Measurements from ENCODE around the gene BTBD9.

Gene BTBD9

DNA sequence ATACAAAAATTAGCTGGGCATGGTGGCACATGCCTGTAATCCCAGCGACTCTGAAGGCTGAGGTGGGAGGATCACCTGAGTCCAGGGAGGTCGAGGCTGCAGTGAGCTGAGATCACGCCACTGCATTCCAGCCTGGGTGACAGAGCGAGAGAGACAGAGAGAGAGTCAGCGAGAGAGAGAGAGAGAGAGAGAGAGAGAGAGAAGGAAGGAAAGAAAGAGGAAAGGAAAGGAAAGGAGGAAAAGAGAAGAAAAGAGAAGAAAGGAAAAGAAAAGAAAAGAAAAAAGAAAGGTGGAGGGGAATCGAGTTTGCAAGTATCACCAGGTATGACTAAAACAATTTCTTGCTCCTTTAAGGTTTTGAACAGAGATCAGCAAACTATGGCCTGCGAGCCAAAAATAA is 152.3 kb downstream of the BTBD9 start:
- whole genome bisulfite sequencing (ENCODE audit: insufficient coverage, insufficient read length), result 100% methylated on average over 1 of the region's 7 CpGs
- Histone ChIP-seq H3K36me3 (ENCODE audit: control insufficient read depth, insufficient read depth, low read length) (no peaks in the 10 kb centered on the region), H3K4me3 (ENCODE audit: low read length) (no peak overlapping the region), H3K9me3 (ENCODE audit: control insufficient read depth, insufficient read depth, low read length) (no peaks in the 10 kb centered on the region), H3K27me3 (ENCODE audit: control insufficient read depth, insufficient read depth, low read length) (no peaks in the 10 kb centered on the region), H3K4me1 (ENCODE audit: control insufficient read depth, insufficient read depth, low read length) (no peaks in the 10 kb centered on the region), H3K27ac (ENCODE audit: low read length) (no peak overlapping the region)
- no peak for DNase-seq (ENCODE audit: low read depth, low spot score)

DNA sequence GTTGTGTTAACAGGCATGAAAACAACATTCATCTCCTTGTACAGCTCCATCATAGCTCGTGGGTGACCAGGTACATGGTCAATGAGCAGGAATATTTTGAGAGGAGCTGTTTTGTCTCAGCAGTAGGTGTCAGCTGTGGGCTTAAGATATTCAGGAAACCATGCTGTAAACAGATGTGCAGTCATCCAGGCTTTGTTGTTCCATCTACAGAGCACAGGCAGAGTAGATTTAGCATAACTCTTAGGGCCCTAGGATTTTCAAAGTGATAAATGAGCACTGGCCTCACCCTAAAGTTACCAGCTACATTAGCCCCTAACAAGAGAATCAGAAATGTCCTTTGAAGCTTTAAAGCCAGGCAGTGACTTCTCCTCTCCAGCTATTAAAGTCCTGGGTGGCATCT is 154.2 kb downstream of the BTBD9 start:
- no peak for DNase-seq (ENCODE audit: low read depth, low spot score)
- Histone ChIP-seq H3K27me3 (ENCODE audit: control insufficient read depth, insufficient read depth, low read length) (no peaks in the 10 kb centered on the region), H3K36me3 (ENCODE audit: control insufficient read depth, insufficient read depth, low read length) (no peaks in the 10 kb centered on the region), H3K4me3 (ENCODE audit: low read length) (no peak overlapping the region), H3K9me3 (ENCODE audit: control insufficient read depth, insufficient read depth, low read length) (no peaks in the 10 kb centered on the region), H3K27ac (ENCODE audit: low read length) (no peak overlapping the region), H3K4me1 (ENCODE audit: control insufficient read depth, insufficient read depth, low read length) (no peaks in the 10 kb centered on the region)
- WGBS (ENCODE audit: insufficient coverage, insufficient read length), result no CpG with 5 or more reads among the region's 1 CpG

DNA sequence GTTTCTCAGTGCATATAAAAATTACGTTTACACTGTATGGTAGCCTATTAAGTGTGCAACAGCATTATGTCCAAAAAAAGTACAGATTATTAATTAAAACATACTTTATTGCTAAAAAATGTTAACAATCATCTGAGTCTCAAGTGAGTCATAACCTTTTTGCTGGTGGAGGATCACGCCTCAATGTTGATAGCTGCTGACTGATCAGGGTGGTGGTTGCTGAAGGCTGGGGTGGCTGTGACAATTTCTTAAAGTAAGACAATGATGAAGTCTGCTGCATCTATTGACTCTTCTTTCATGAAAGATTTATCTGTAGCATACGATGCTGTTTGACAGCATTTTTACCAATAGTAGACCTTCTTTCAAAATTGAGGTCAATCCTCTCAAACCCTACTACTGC is 155.1 kb downstream of the BTBD9 start:
- no peaks in the 10 kb centered on the region for H3K4me1 ChIP-seq (ENCODE audit: control insufficient read depth, insufficient read depth, low read length)
- no peaks in the 10 kb centered on the region for H3K9me3 ChIP-seq (ENCODE audit: control insufficient read depth, insufficient read depth, low read length)
- no peaks in the 10 kb centered on the region for H3K27me3 ChIP-seq (ENCODE audit: control insufficient read depth, insufficient read depth, low read length)
- H3K36me3 ChIP-seq (ENCODE audit: control insufficient read depth, insufficient read depth, low read length), result no peaks in the 10 kb centered on the region
- H3K4me3 ChIP-seq (ENCODE audit: low read length), result no peak overlapping the region
- no CpG with 5 or more reads among the region's 3 CpGs for WGBS (ENCODE audit: insufficient coverage, insufficient read length)
- no peak for DNase-seq (ENCODE audit: low read depth, low spot score)
- no peak overlapping the region for H3K27ac ChIP-seq (ENCODE audit: low read length)

DNA sequence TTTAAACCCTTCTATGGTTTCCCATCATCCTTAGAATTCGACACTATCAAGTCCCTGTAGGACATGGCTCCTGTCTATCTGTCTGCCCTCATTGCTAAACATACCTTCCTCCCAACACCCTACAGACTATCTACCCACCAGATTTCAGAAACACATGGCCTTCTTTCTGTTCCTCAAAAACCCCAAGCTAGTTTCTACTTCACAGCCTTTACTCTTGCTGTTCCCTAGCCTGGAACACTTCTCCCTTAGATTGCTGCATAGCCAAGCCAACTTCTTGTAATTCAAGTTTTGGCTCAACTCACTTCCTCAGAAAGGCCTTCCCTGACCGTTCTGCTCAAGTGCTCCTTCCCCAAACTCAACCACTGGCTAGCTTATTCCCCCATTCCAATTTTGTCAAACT is 156.2 kb downstream of the BTBD9 start:
- Histone ChIP-seq H3K27ac (ENCODE audit: low read length) (no peak overlapping the region), H3K4me1 (ENCODE audit: control insufficient read depth, insufficient read depth, low read length) (no peaks in the 10 kb centered on the region), H3K36me3 (ENCODE audit: control insufficient read depth, insufficient read depth, low read length) (no peaks in the 10 kb centered on the region), H3K9me3 (ENCODE audit: control insufficient read depth, insufficient read depth, low read length) (no peaks in the 10 kb centered on the region), H3K27me3 (ENCODE audit: control insufficient read depth, insufficient read depth, low read length) (no peaks in the 10 kb centered on the region), H3K4me3 (ENCODE audit: low read length) (no peak overlapping the region)
- DNase-seq (ENCODE audit: low read depth, low spot score), result no peak
- WGBS (ENCODE audit: insufficient coverage, insufficient read length), result no CpG with 5 or more reads among the region's 2 CpGs

DNA sequence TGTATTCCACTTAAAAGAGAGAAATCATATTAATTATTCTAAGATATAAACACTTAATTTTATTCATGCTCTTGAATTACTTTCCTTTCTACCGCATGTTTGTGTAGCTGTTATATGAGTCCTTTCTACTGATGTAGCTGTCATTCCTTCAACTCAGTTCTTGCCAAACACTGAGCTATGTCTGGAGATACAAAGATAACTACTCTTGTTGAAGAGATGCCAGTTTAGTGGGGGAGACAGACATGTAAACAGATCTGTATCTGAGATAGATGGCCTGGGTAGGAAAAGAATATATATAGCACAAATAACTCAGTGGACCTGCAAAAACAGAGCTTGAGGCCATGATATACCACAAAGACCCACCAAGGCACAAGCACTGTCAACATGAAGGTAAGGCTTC is 157.3 kb downstream of the BTBD9 start:
- Histone ChIP-seq H3K27me3 (ENCODE audit: control insufficient read depth, insufficient read depth, low read length) (no peaks in the 10 kb centered on the region), H3K4me1 (ENCODE audit: control insufficient read depth, insufficient read depth, low read length) (no peaks in the 10 kb centered on the region; the same call in 1 of the 2 replicates), H3K36me3 (ENCODE audit: control insufficient read depth, insufficient read depth, low read length) (no peaks in the 10 kb centered on the region), H3K4me3 (ENCODE audit: low read length) (no peak overlapping the region), H3K27ac (ENCODE audit: low read length) (no peak overlapping the region), H3K9me3 (ENCODE audit: control insufficient read depth, insufficient read depth, low read length) (no peaks in the 10 kb centered on the region)
- no peak for DNase-seq (ENCODE audit: low read depth, low spot score)
- WGBS (ENCODE audit: insufficient coverage, insufficient read length), result no CpG with 5 or more reads among the region's 1 CpG

DNA sequence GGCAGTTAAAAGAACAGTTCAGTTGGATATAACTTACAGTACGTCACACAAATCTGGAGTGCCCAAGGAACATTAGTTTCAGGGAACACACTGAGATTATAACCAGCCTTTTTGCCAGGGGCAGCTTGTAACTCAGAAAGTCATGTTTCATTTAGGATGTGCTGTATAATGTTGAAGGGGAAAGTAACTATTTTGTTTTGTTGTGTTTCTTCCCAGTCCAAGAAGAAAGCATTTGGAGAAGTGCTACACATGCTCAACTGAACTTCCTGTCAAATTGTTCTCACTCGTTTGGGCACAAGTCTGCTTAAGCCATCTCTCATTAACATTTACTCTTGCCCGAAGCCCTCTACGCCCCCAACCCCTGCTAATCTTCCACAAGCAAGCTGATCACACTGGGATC is 157.9 kb downstream of the BTBD9 start:
- no peaks in the 10 kb centered on the region for H3K36me3 ChIP-seq (ENCODE audit: control insufficient read depth, insufficient read depth, low read length)
- H3K27me3 ChIP-seq (ENCODE audit: control insufficient read depth, insufficient read depth, low read length), result no peaks in the 10 kb centered on the region
- no peaks in the 10 kb centered on the region; the same call in 1 of the 2 replicates for H3K4me1 ChIP-seq (ENCODE audit: control insufficient read depth, insufficient read depth, low read length)
- H3K27ac ChIP-seq (ENCODE audit: low read length), result no peak overlapping the region
- DNase-seq (ENCODE audit: low read depth, low spot score), result no peak
- H3K4me3 ChIP-seq (ENCODE audit: low read length), result no peak overlapping the region
- H3K9me3 ChIP-seq (ENCODE audit: control insufficient read depth, insufficient read depth, low read length), result no peaks in the 10 kb centered on the region
- no CpG with 5 or more reads among the region's 4 CpGs for WGBS (ENCODE audit: insufficient coverage, insufficient read length)

DNA sequence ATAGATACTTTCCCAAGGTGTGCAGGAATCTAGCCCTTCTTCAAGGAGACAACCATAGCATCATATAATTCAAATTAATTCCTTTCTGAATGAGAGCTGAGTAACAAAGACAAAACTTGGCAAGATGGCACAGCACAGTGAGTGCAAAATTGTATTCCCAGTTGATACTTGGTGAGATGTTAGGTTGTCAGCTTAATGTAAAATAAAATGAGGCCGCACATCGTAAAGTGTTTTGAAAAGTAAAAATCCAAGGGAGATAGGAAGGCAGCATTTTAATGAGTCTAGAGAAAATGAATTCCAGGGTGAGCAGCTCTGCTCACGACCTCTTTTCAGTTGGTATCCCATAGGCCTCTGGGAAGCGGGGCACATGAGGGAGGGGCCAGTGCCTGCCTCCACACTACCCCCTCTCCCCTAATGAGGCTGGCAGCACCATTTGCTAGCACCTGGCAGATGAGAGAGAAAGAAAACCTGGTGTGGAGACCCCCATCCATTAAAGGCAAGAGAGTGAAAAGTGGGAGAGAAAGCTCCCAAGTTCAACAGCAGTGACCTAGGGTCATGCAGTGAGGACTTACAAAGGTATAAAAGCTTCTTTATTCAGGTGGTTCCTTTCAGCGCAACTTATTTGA is 158.4 kb downstream of the BTBD9 start:
- H3K36me3 ChIP-seq (ENCODE audit: control insufficient read depth, insufficient read depth, low read length), result no peaks in the 10 kb centered on the region
- no peak for DNase-seq (ENCODE audit: low read depth, low spot score)
- H3K9me3 ChIP-seq (ENCODE audit: control insufficient read depth, insufficient read depth, low read length), result no peaks in the 10 kb centered on the region
- H3K27me3 ChIP-seq (ENCODE audit: control insufficient read depth, insufficient read depth, low read length), result no peaks in the 10 kb centered on the region
- no peak overlapping the region for H3K4me3 ChIP-seq (ENCODE audit: low read length)
- no CpG with 5 or more reads among the region's 5 CpGs for WGBS (ENCODE audit: insufficient coverage, insufficient read length)
- no peak overlapping the region for H3K27ac ChIP-seq (ENCODE audit: low read length)
- H3K4me1 ChIP-seq (ENCODE audit: control insufficient read depth, insufficient read depth, low read length), result no peaks in the 10 kb centered on the region; the same call in 1 of the 2 replicates

DNA sequence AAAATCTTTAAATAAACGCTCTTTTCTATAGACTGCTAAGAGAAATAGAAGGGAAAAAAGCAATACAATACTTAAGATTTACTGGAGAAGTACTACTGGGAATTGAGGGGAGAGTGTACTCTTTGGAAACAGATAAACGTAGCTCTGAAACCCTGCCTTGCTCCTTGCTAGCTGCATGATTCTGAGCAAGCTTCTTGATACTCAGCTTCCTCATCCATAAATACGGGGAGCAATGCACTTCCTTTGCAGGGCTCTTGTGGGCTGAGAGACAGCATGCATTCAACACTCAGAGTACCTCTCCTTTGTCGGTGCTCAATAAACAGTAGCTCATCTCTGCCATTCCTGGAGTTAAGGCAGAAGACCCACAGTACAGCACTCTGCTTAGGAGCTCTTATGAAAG is 159.7 kb downstream of the BTBD9 start:
- no peaks in the 10 kb centered on the region; the same call in 1 of the 2 replicates for H3K4me1 ChIP-seq (ENCODE audit: control insufficient read depth, insufficient read depth, low read length)
- no peaks in the 10 kb centered on the region for H3K27me3 ChIP-seq (ENCODE audit: control insufficient read depth, insufficient read depth, low read length)
- H3K36me3 ChIP-seq (ENCODE audit: control insufficient read depth, insufficient read depth, low read length), result no peaks in the 10 kb centered on the region
- H3K27ac ChIP-seq (ENCODE audit: low read length), result no peak overlapping the region
- H3K9me3 ChIP-seq (ENCODE audit: control insufficient read depth, insufficient read depth, low read length), result no peaks in the 10 kb centered on the region
- no peak overlapping the region for H3K4me3 ChIP-seq (ENCODE audit: low read length)
- no CpG with 5 or more reads among the region's 4 CpGs for WGBS (ENCODE audit: insufficient coverage, insufficient read length)
- no peak for DNase-seq (ENCODE audit: low read depth, low spot score)

DNA sequence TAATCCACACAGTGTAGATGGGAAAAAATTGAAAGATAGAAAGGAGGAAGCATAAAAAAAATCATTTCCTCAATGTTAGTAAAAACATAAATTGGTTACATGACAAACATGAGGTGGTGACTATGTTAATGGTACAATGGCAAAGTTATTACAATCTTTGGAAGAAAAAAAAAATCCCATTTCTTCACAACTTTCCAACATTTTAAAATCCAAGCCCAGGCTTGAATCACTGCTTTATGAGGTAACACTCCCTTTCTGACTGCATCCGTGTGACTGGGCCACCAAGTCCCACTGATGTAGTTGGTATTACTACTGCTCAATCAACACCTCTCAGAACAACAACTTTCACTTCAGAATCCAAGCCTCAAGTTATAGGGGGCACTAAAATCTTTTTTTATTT is 160.4 kb downstream of the BTBD9 start:
- no peaks in the 10 kb centered on the region for H3K36me3 ChIP-seq (ENCODE audit: control insufficient read depth, insufficient read depth, low read length)
- no peak overlapping the region for H3K4me3 ChIP-seq (ENCODE audit: low read length)
- no peak overlapping the region for H3K27ac ChIP-seq (ENCODE audit: low read length)
- no peaks in the 10 kb centered on the region for H3K27me3 ChIP-seq (ENCODE audit: control insufficient read depth, insufficient read depth, low read length)
- no peaks in the 10 kb centered on the region for H3K9me3 ChIP-seq (ENCODE audit: control insufficient read depth, insufficient read depth, low read length)
- no peaks in the 10 kb centered on the region; the same call in 1 of the 2 replicates for H3K4me1 ChIP-seq (ENCODE audit: control insufficient read depth, insufficient read depth, low read length)
- no CpG with 5 or more reads among the region's 1 CpG for WGBS (ENCODE audit: insufficient coverage, insufficient read length)
- no peak for DNase-seq (ENCODE audit: low read depth, low spot score)

DNA sequence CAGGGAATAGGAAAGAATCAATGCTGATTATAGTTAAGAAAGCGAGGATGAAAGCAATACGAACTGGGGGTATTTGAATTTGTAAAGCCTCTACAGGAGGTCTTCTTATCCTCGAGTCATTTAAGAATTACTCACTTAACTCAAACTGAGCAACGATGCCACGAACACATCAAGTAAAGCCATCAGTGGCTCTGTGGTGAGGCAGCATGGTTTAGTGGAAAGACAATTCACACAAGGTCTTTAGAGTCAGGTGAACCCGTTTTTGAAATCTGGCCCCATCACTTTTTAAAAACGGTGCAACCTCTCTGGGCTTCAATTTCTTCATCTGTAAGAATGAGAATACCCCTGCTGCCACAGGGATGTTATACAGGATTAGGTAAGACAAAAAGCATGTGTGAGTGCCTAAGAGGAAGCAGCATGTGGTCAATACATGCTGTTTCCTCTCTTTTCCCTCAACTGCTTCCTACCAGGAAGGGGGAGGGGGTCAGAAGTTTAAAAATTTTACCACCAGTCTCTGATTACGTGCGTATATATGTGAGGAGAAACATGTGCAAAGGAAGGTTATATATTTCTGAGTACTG is 162.0 kb downstream of the BTBD9 start:
- Histone ChIP-seq H3K27me3 (ENCODE audit: control insufficient read depth, insufficient read depth, low read length) (no peaks in the 10 kb centered on the region), H3K27ac (ENCODE audit: low read length) (no peak overlapping the region), H3K9me3 (ENCODE audit: control insufficient read depth, insufficient read depth, low read length) (no peaks in the 10 kb centered on the region), H3K4me1 (ENCODE audit: control insufficient read depth, insufficient read depth, low read length) (no peaks in the 10 kb centered on the region; the same call in 1 of the 2 replicates), H3K36me3 (ENCODE audit: control insufficient read depth, insufficient read depth, low read length) (no peaks in the 10 kb centered on the region), H3K4me3 (ENCODE audit: low read length) (no peak overlapping the region)
- WGBS (ENCODE audit: insufficient coverage, insufficient read length), result no CpG with 5 or more reads among the region's 9 CpGs
- no peak for DNase-seq (ENCODE audit: low read depth, low spot score)

DNA sequence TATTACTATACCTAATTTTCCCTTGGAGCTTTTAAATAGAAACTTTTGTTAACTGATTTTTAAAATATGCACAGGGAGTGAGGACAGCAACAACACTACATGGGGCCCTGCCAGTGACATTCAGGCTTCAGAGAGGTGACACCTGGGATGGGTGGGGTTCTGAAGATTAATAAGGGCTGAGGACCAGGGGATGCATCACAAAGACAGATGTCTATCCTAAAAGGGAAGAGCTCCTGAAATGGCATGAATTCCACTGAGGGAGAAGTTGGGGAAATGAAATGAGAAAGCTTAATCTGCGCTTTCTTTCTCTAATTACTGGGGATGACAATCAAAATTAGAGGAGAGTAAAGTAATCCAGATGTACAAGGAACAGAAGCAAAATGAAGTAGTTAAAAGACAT is 162.8 kb downstream of the BTBD9 start:
- H3K4me3 ChIP-seq (ENCODE audit: low read length), result no peak overlapping the region
- no peaks in the 10 kb centered on the region for H3K36me3 ChIP-seq (ENCODE audit: control insufficient read depth, insufficient read depth, low read length)
- no peak overlapping the region for H3K27ac ChIP-seq (ENCODE audit: low read length)
- no peaks in the 10 kb centered on the region for H3K9me3 ChIP-seq (ENCODE audit: control insufficient read depth, insufficient read depth, low read length)
- no peak for DNase-seq (ENCODE audit: low read depth, low spot score)
- H3K4me1 ChIP-seq (ENCODE audit: control insufficient read depth, insufficient read depth, low read length), result no peaks in the 10 kb centered on the region; the same call in 1 of the 2 replicates
- H3K27me3 ChIP-seq (ENCODE audit: control insufficient read depth, insufficient read depth, low read length), result no peaks in the 10 kb centered on the region
- WGBS (ENCODE audit: insufficient coverage, insufficient read length), result no CpG with 5 or more reads among the region's 1 CpG

Measured in iPS DF 6.9 (cell line).